K562 (cell line): ENCODE data around the gene LGALS3.

Experiments
- CREM ChIP-seq: IDR thresholded peaks from 2 replicates; pipeline ENCODE4 v1.6.1; 2014; ENCODE audit warnings: antibody characterized with exemption, low read depth
- CTCF ChIP-seq, 3 experiments: IDR thresholded peaks in 2 of 3; conservative IDR thresholded peaks in 1 of 3; 2 replicates each; pipeline ENCODE4 v1.5.1; 2011 to 2012; ENCODE audit warnings: low read length in 3 of 3, mild to moderate bottlenecking in 3 of 3, control low read depth in 2 of 3, improper control_type of control experiment in 1 of 3, inconsistent platforms in 1 of 3, low read depth in 1 of 3, mixed read lengths in 1 of 3, moderate library complexity in 1 of 3; ENCODE audit not compliant: insufficient read depth in 2 of 3
- EZH2 ChIP-seq: IDR thresholded peaks from 2 replicates; pipeline ENCODE4 v1.6.1; 2012; ENCODE audit warnings: low read depth, mild to moderate bottlenecking, inconsistent platforms, low read length, borderline replicate concordance
- GMEB1 ChIP-seq: fragments of 250-450 bp; sonication (Bioruptor Pico); IDR thresholded peaks from 2 replicates; pipeline ENCODE4 v1.4.0; 2020; ENCODE audit warnings: mild to moderate bottlenecking
- HCFC1 ChIP-seq: IDR thresholded peaks from 2 replicates; pipeline ENCODE4 v1.6.1; 2012; ENCODE audit warnings: low read depth, low read length, improper control_type of control experiment
- JUN ChIP-seq, 2 experiments: sonication (generic) in 1 of 2; formaldehyde crosslinking in 1 of 2; IDR thresholded peaks; 2 replicates each; pipeline versions ENCODE4 v1.6.1 to v1.8.0; 2012 to 2022; ENCODE audit warnings: borderline replicate concordance in 2 of 2, mild to moderate bottlenecking in 2 of 2, improper control_type of control experiment in 1 of 2, low read depth in 1 of 2, low read length in 1 of 2, missing genetic modification reagents in 1 of 2
- MCM3 ChIP-seq: fragments of 450-650 bp; IDR thresholded peaks from 2 replicates; pipeline ENCODE4 v1.6.1; 2016
- USF2 ChIP-seq: sonication (generic); formaldehyde crosslinking; IDR thresholded peaks from 2 replicates; pipeline ENCODE4 v1.5.0; 2020; ENCODE audit warnings: missing genetic modification reagents

GRCh38 chr14:55105991-55106390, 23.1 kb upstream of the LGALS3 start:
- TF ChIP-seq CTCF (IDR thresholded peaks at IDR 0.05 in 2 of 3, conservative IDR thresholded peaks at IDR 0.05 in 1 of 3; ENCODE audit: insufficient read depth in 2 of 3, low read depth in 1 of 3, low read length in 3 of 3) (no peak), MCM3 (no peak), CREM (no peak), GMEB1 (CRISPR knock-in tag) (no peak), USF2 (CRISPR knock-in tag) (no peak), EZH2 (no peak), HCFC1 (no peak), JUN (IDR thresholded peaks at IDR 0.05; ENCODE audit: borderline replicate concordance, low read depth, low read length) (no peak), JUN (CRISPR knock-in tag; IDR thresholded peaks at IDR 0.05; ENCODE audit: borderline replicate concordance) (no peak)
